Ovary (tissue), 9 donors: ENCODE results near the gene HS6ST3. TPM values are rescaled to one million over a fixed set of nuclear protein-coding genes. Genes with fewer than 3 reads are reported as not detected.

Experiments used
- DNase-seq, 5 donors: peaks; one replicate each; pipeline ENCODE4 v3.0.0-alpha.2; 2019 to 2020
- H3K27ac ChIP-seq, 2 donors: fragments of 200-600 bp; one replicate each; pipeline versions ENCODE4 v1.5.1 to v1.8.0; 2019 to 2022
- H3K27me3 ChIP-seq: fragments of 200-600 bp; one replicate; pipeline ENCODE4 v1.8.0; 2022
- H3K36me3 ChIP-seq: fragments of 200-600 bp; sonication (generic); one replicate; pipeline ENCODE4 v1.5.1; 2019
- H3K4me1 ChIP-seq: one replicate; pipeline ENCODE4 v1.8.1; 2013; ENCODE audit warnings: mild to moderate bottlenecking, moderate library complexity; ENCODE audit not compliant: insufficient read depth
- H3K4me3 ChIP-seq: fragments of 200-600 bp; sonication (generic); one replicate; pipeline ENCODE4 v1.5.1; 2017
- H3K9me3 ChIP-seq, 2 donors: fragments of 200-600 bp in 1 of 2; sonication (generic) in 1 of 2; one replicate each; pipeline versions ENCODE4 v1.5.1 to v1.8.1; 2013 to 2019; ENCODE audit warnings: mild to moderate bottlenecking in 1 of 2, moderate library complexity in 1 of 2
- CTCF ChIP-seq, 3 donors: fragments of 450-650 bp in 2 of 3; fragments of 200-600 bp in 1 of 3; IDR thresholded peaks; one replicate each; pipeline versions ENCODE4 v1.5.1 to v1.8.0; 2016 to 2022; ENCODE audit warnings: antibody characterized with exemption in 3 of 3, mild to moderate bottlenecking in 1 of 3
- EP300 ChIP-seq: sonication (generic); formaldehyde crosslinking; IDR thresholded peaks from one replicate; pipeline ENCODE4 v1.6.1; 2017; ENCODE audit warnings: antibody characterized with exemption
- POLR2A ChIP-seq: fragments of 450-650 bp; IDR thresholded peaks from one replicate; pipeline ENCODE4 v1.6.1; 2017; ENCODE audit warnings: antibody characterized with exemption, mild to moderate bottlenecking, moderate library complexity
- whole genome bisulfite sequencing, 3 donors: extraction: QIAGEN DNeasy Blood & Tissue Kit in 1 of 3; methylation state at CpG; one replicate each; pipeline versions ENCODE4 v1.1.5 to v1.1.7; 2013 to 2017; 5-methylcytosine and 5-hydroxymethylcytosine counted together
- intact Hi-C, 4 donors: fragments of 100-400 bp; cut with DNase I; formaldehyde crosslinking; loops; one replicate each; pipeline versions ENCODE4 v1.11.0 to v1.15.1; 2022 to 2023
- polyA plus RNA-seq, 2 donors: library from polyadenylated mRNA; stranded (reverse); fragments of 200-250 nt in 1 of 2; fragments of 350-450 nt in 1 of 2; fragmentation: Illumina TruSeq in 1 of 2; extraction: RNeasy Lipid Tissue Mini Kit (QIAGEN cat#74804) in 1 of 2; gene quantifications; one replicate each; pipeline ENCODE4 v1.2.3, GENCODE V29; 2013 to 2014
- total RNA-seq, 7 donors: library from RNA; depleted of rRNA in 2 of 7; stranded (reverse); fragments of >200 nt in 2 of 7; fragmentation: NEBNext Ultra II Directional in 3 of 7; extraction: Animal tissue kit (Norgen Biotek cat#: 25700) in 3 of 7; gene quantifications; one replicate each; pipeline versions ENCODE4 v1.1.0 to v1.2.4, GENCODE V29; 2016 to 2023
- donor health status: DM: no; HTN: no; CAD: no; lungs with moderate emphysema.
- donor health status: DM: no; HTN: no; CAD: no.
- donor health status: Bipolar disorder and iron deficiency.
- donor health status: DM: yes; HTN: yes; CAD: no.
- donor health status: DM: no; HTN: no; CAD: no.
- donor health status: DM: yes; HTN: yes; CAD: no.

The HS6ST3 gene
- total and polyA plus RNA-seq, 9 donors: 0.05 to 0.46 (median 0.19) TPM; not detected in 3

GRCh38 chr13:96581741-96582140 lies 491.8 kb downstream of the HS6ST3 start:
- no peak for TF ChIP-seq EP300
- TF ChIP-seq POLR2A: no peak
- no peak for TF ChIP-seq CTCF (IDR thresholded peaks at IDR 0.05)
- no peaks in the 10 kb centered on the region for H3K4me1 ChIP-seq
- intact Hi-C loops: no loop called here
- no peak overlapping the region for H3K4me3 ChIP-seq
- H3K9me3 ChIP-seq: no peaks in the 10 kb centered on the region
- no peaks in the 10 kb centered on the region for H3K27me3 ChIP-seq
- H3K36me3 ChIP-seq: no peaks in the 10 kb centered on the region
- no peak for DNase-seq
- H3K27ac ChIP-seq: no peak overlapping the region

- TF ChIP-seq POLR2A (no peak), EP300 (no peak), CTCF (IDR thresholded peaks at IDR 0.05) (no peak)
- no peaks in the 10 kb centered on the region for H3K36me3 ChIP-seq
- H3K27ac ChIP-seq: no peak overlapping the region
- WGBS, 3 donors: 63 to 84% (median 82%) methylated on average over 1 of the region's 1 CpG
- no peaks in the 10 kb centered on the region for H3K9me3 ChIP-seq
- no peak for DNase-seq
- no peaks in the 10 kb centered on the region for H3K4me1 ChIP-seq
- H3K4me3 ChIP-seq: no peak overlapping the region
- intact Hi-C loops: no loop called here
- no peaks in the 10 kb centered on the region for H3K27me3 ChIP-seq
Measured at GRCh38 chr13:96615252-96615651, 525.3 kb downstream of the HS6ST3 start.

GRCh38 chr13:96617528-96617927 lies 527.6 kb downstream of the HS6ST3 start:
- no peak for TF ChIP-seq POLR2A
- TF ChIP-seq CTCF (IDR thresholded peaks at IDR 0.05): no peak
- no peak for TF ChIP-seq EP300
- Histone ChIP-seq H3K36me3 (no peaks in the 10 kb centered on the region), H3K27me3 (no peaks in the 10 kb centered on the region), H3K4me1 (no peaks in the 10 kb centered on the region), H3K4me3 (no peak overlapping the region), H3K9me3 (no peaks in the 10 kb centered on the region), H3K27ac (no peak overlapping the region)
- 57 to 72% (median 67%) methylated on average over 2 of the region's 2 CpGs for WGBS, 3 donors
- DNase-seq: no peak
- intact Hi-C loops: no loop called here

- no peak for TF ChIP-seq EP300
- no peak for TF ChIP-seq POLR2A
- TF ChIP-seq CTCF (IDR thresholded peaks at IDR 0.05): no peak
- H3K27me3 ChIP-seq: peaks cover 2% of the 10 kb centered on the region
- DNase-seq: no peak
- 63 to 73% (median 66%) methylated on average over 3 of the region's 3 CpGs for WGBS, 3 donors
- intact Hi-C loops: no loop called here
- H3K9me3 ChIP-seq: no peaks in the 10 kb centered on the region
- no peak overlapping the region for H3K27ac ChIP-seq
- no peaks in the 10 kb centered on the region for H3K36me3 ChIP-seq
- no peaks in the 10 kb centered on the region for H3K4me1 ChIP-seq
- H3K4me3 ChIP-seq: no peak overlapping the region
Measured at GRCh38 chr13:96621634-96622183, 531.8 kb downstream of the HS6ST3 start.
